IMR-90 (cell line): ENCODE results near the gene PPIL3. TPM values are rescaled to one million over a fixed set of nuclear protein-coding genes. Genes with fewer than 3 reads are reported as not detected.

ENCODE experiments used
- ATAC-seq: fragments of 200-7000 bp; cut with Tn5 transposase; 2 replicates; pipeline ENCODE4 v1.9.1; 2020; ENCODE audit warnings: low read depth, mild to moderate bottlenecking, moderate library complexity
- BruUV-seq: library from RNA; stranded (reverse); fragments of 400-500 nt; replicated peaks from 2 replicates; lab custom pipeline; 2021; lab: Mats Ljungman, UMichigan
- CTCF ChIA-PET: fragments of 300-600 bp; formaldehyde crosslinking; extraction: SDS; loops from one replicate; lab custom pipeline; 2021; ENCODE audit warnings: antibody characterized with exemption; lab: Yijun Ruan, JAX
- POLR2A ChIA-PET: fragments of 300-600 bp; sonication (Branson Sonifier 250); formaldehyde crosslinking; loops from one replicate; lab custom pipeline; 2022; ENCODE audit warnings: antibody characterized with exemption; ENCODE audit not compliant: unreplicated experiment; lab: Charles Lee
- DNase-seq: peaks from one replicate; pipeline ENCODE4 v3.0.0; 2013
- H2AFZ ChIP-seq: replicated peaks from 2 replicates; pipeline ENCODE3; 2013; ENCODE audit warnings: low read length, mild to moderate bottlenecking; ENCODE audit not compliant: poor library complexity
- H2AK5ac ChIP-seq: 2 replicates; pipeline ENCODE4 v1.6.1; 2013; ENCODE audit warnings: low read depth, low read length, inconsistent platforms
- H2AK9ac ChIP-seq: replicated peaks from 2 replicates; pipeline ENCODE3; 2013; ENCODE audit warnings: mild to moderate bottlenecking, low read depth, low read length, moderate library complexity; ENCODE audit not compliant: poor library complexity
- H2BK120ac ChIP-seq: 2 replicates; pipeline ENCODE4 v1.6.1; 2013; ENCODE audit warnings: low read depth, low read length, inconsistent platforms
- H2BK15ac ChIP-seq: 3 replicates; pipeline ENCODE4 v1.6.1; 2013; ENCODE audit warnings: low read depth, low read length, inconsistent platforms
- H2BK20ac ChIP-seq: 2 replicates; pipeline ENCODE4 v1.6.1; 2013; ENCODE audit warnings: low read depth, mild to moderate bottlenecking, inconsistent platforms, low read length, moderate library complexity
- H2BK5ac ChIP-seq: 2 replicates; pipeline ENCODE4 v1.6.1; 2013; ENCODE audit warnings: mild to moderate bottlenecking, low read depth, low read length, inconsistent platforms; ENCODE audit not compliant: poor library complexity, severe bottlenecking
- H3K14ac ChIP-seq: replicated peaks from 2 replicates; pipeline ENCODE4 v1.6.1; 2013; ENCODE audit warnings: low read depth, low read length, inconsistent platforms
- H3K18ac ChIP-seq: 2 replicates; pipeline ENCODE4 v1.6.1; 2013; ENCODE audit warnings: low read depth, low read length, control low read depth
- H3K23ac ChIP-seq: 2 replicates; pipeline ENCODE4 v1.6.1; 2013; ENCODE audit warnings: low read depth, low read length, inconsistent platforms
- H3K27ac ChIP-seq: 2 replicates; pipeline ENCODE4 v1.5.1; 2013; ENCODE audit warnings: mild to moderate bottlenecking, control low read depth, low read length; ENCODE audit not compliant: insufficient read depth
- H3K27me3 ChIP-seq: 2 replicates; pipeline ENCODE4 v1.6.1; 2013; ENCODE audit warnings: low read length; ENCODE audit not compliant: control insufficient read depth, insufficient read depth
- H3K36me3 ChIP-seq: 2 replicates; pipeline ENCODE4 v1.6.1; 2013; ENCODE audit warnings: low read length, mixed read lengths; ENCODE audit not compliant: control insufficient read depth, insufficient read depth
- H3K4ac ChIP-seq: 2 replicates; pipeline ENCODE4 v1.6.1; 2013; ENCODE audit warnings: low read depth, low read length, inconsistent platforms
- H3K4me1 ChIP-seq: 2 replicates; pipeline ENCODE4 v1.6.1; 2013; ENCODE audit warnings: low read length, mixed read lengths; ENCODE audit not compliant: control insufficient read depth, insufficient read depth
- H3K4me2 ChIP-seq: 2 replicates; pipeline ENCODE4 v1.6.1; 2013; ENCODE audit warnings: low read depth, mild to moderate bottlenecking, control low read depth, low read length, moderate library complexity
- H3K4me3 ChIP-seq: 2 replicates; pipeline ENCODE4 v1.5.1; 2013; ENCODE audit warnings: low read depth, mild to moderate bottlenecking, control low read depth, low read length, moderate library complexity; ENCODE audit not compliant: insufficient read depth
- H3K56ac ChIP-seq: 2 replicates; pipeline ENCODE4 v1.6.1; 2013; ENCODE audit warnings: low read length, inconsistent platforms; ENCODE audit not compliant: insufficient read depth; ENCODE audit errors: extremely low read depth
- H3K79me1 ChIP-seq, 2 experiments: 2 replicates each; pipeline ENCODE4 v1.6.1; 2013; ENCODE audit warnings: low read length in 2 of 2, inconsistent platforms in 1 of 2, low read depth in 1 of 2
- H3K9ac ChIP-seq: 2 replicates; pipeline ENCODE4 v1.6.1; 2013; ENCODE audit warnings: low read depth, low read length, control low read depth
- H3K9me1 ChIP-seq: 2 replicates; pipeline ENCODE4 v1.6.1; 2013; ENCODE audit warnings: low read length, inconsistent platforms; ENCODE audit not compliant: insufficient read depth
- H3K9me3 ChIP-seq: 2 replicates; pipeline ENCODE4 v1.6.1; 2013; ENCODE audit warnings: low read length; ENCODE audit not compliant: control insufficient read depth, insufficient read depth
- H4K20me1 ChIP-seq: 2 replicates; pipeline ENCODE4 v1.6.1; 2013; ENCODE audit warnings: low read length, inconsistent platforms; ENCODE audit not compliant: insufficient read depth
- H4K5ac ChIP-seq: 2 replicates; pipeline ENCODE4 v1.6.1; 2013; ENCODE audit warnings: mild to moderate bottlenecking, low read depth, low read length, control low read depth
- H4K8ac ChIP-seq, 2 experiments: 2 replicates each; pipeline ENCODE4 v1.6.1; 2013; ENCODE audit warnings: low read depth in 2 of 2, low read length in 2 of 2, control low read depth in 1 of 2, inconsistent platforms in 1 of 2
- H4K91ac ChIP-seq: 2 replicates; pipeline ENCODE4 v1.6.1; 2013; ENCODE audit warnings: low read depth, low read length, inconsistent platforms; ENCODE audit not compliant: insufficient read depth
- ELK1 ChIP-seq: fragments of 150-350 bp; IDR thresholded peaks from 2 replicates; pipeline ENCODE4 v1.6.1; 2016; ENCODE audit warnings: low read depth, mild to moderate bottlenecking, low read length, moderate library complexity, borderline replicate concordance
- WGBS, 2 experiments: methylation state at CpG; one replicate each; pipeline versions ENCODE4 v1.1.5 to v1.1.7; 2013; ENCODE audit warnings: missing lambda C conversion rate in 2 of 2; ENCODE audit not compliant: insufficient read length in 1 of 2; ENCODE audit errors: extremely low coverage in 2 of 2; 5-methylcytosine and 5-hydroxymethylcytosine counted together
- dilution Hi-C: fragments of 300-500 bp; cut with HindIII; formaldehyde crosslinking; loops from one replicate; pipeline ENCODE4 v1.14.3; 2018; ENCODE audit warnings: low sequenced_read_pairs; ENCODE audit not compliant: unreplicated experiment
- in situ Hi-C: fragments of 300-500 bp; cut with MboI; formaldehyde crosslinking; loops from 3 replicates; pipeline ENCODE4 v1.14.3; 2019; ENCODE audit warnings: low sequenced_read_pairs, inconsistent platforms, mixed read lengths
- intact Hi-C: fragments of 100-400 bp; cut with micrococcal nuclease; formaldehyde crosslinking; loops from 2 replicates; pipeline ENCODE4 v1.10.0; 2022
- polyA plus RNA-seq, 3 experiments: library from polyadenylated mRNA; depleted of rRNA; stranded (reverse); fragments of >200 nt; gene quantifications; 2 replicates each; pipeline ENCODE4 v1.2.3, GENCODE V29; 2012; ENCODE audit warnings: low replicate concordance in 1 of 3
- total RNA-seq: library from RNA; depleted of rRNA; stranded (reverse); fragments of >200 nt; gene quantifications from 2 replicates; pipeline ENCODE4 v1.2.3, GENCODE V29; 2012

Gene PPIL3
- total and polyA plus RNA-seq, 2 of the 4 experiments (the other 2 are of a cell fraction), result 35.1 to 47.9 TPM

- intact Hi-C loops, result no loop called here
- no TSS peak for BruUV-seq
- no peak overlapping the region for H3K14ac ChIP-seq
Measured at GRCh38 chr2:200828572-200829257, 60.2 kb downstream of the PPIL3 start.

More at GRCh38 chr2:200828572-200829257, 60.2 kb downstream of the PPIL3 start:
- Histone ChIP-seq H3K56ac (no peak overlapping the region), H2AFZ (no peak overlapping the region), H3K27ac (no peak overlapping the region), H2BK20ac (no peak overlapping the region), H3K4me2 (no peak overlapping the region), H3K27me3 (no peaks in the 10 kb centered on the region), H4K8ac (no peak overlapping the region), H3K9me3 (no peaks in the 10 kb centered on the region), H2AK9ac (no peak overlapping the region), H4K20me1 (no peaks in the 10 kb centered on the region), H2BK5ac (no peak overlapping the region), H3K4me1 (no peaks in the 10 kb centered on the region), H3K4me3 (no peak overlapping the region), H2AK5ac (no peak overlapping the region), H2BK120ac (no peak overlapping the region), H3K4ac (no peak overlapping the region), H4K91ac (no peak overlapping the region), H3K79me1 (no peaks in the 10 kb centered on the region), H3K23ac (no peak overlapping the region), H3K9ac (no peak overlapping the region), H2BK15ac (no peak overlapping the region), H3K18ac (no peak overlapping the region), H4K5ac (no peak overlapping the region), H3K9me1 (no peaks in the 10 kb centered on the region), H3K36me3 (peaks cover 4% of the 10 kb centered on the region; the same call in 1 of the 2 replicates)
- DNase-seq (no peak), ATAC-seq (no peak)
- dilution Hi-C loops, result no loop called here
- ChIA-PET CTCF (no interaction called here), POLR2A (interaction anchor here (0.8 to 0.9 kb wide), 2 partner anchors 10 to 14 kb away, joined by 3 read pairs; no protein-coding TSS in a partner anchor)
- 100% methylated on average over 9 of the region's 9 CpGs; no CpG with 5 or more reads in 1 of the 2 experiments for WGBS, 2 experiments
- in situ Hi-C loops, result no loop called here
- TF ChIP-seq ELK1, result no peak
